OCI-LY7 (cell line): Measurements from ENCODE around the gene TNFAIP3. TPM values are rescaled to one million over a fixed set of nuclear protein-coding genes. Genes with fewer than 3 reads are reported as not detected.

Source experiments
- BruUV-seq: library from RNA; stranded (reverse); fragments of 400-500 nt; replicated peaks from 2 replicates; lab custom pipeline; 2021; lab: Mats Ljungman, UMichigan
- CTCF ChIA-PET: fragments of 300-600 bp; sonication (Branson Sonifier 250); formaldehyde crosslinking; loops from one replicate; lab custom pipeline; 2022; ENCODE audit warnings: antibody characterized with exemption; ENCODE audit not compliant: unreplicated experiment; lab: Charles Lee
- POLR2A ChIA-PET: fragments of 300-600 bp; sonication (Branson Sonifier 250); formaldehyde crosslinking; loops from one replicate; lab custom pipeline; 2022; ENCODE audit warnings: antibody characterized with exemption; lab: Charles Lee
- DNase-seq: peaks from one replicate; pipeline ENCODE4 v3.0.0-alpha.2; 2015; ENCODE audit warnings: low spot score
- H2AFZ ChIP-seq: fragments of 200-600 bp; sonication (generic), shearing (Covaris generic); 2 replicates; pipeline ENCODE4 v1.6.1; 2014; ENCODE audit warnings: mild to moderate bottlenecking, antibody characterized with exemption, low read length, moderate library complexity
- H3K27ac ChIP-seq: fragments of 200-600 bp; sonication (generic); 2 replicates; pipeline ENCODE4 v1.5.1; 2014; ENCODE audit warnings: mixed run types, low read depth, mild to moderate bottlenecking, moderate library complexity, low read length, inconsistent platforms; ENCODE audit not compliant: poor library complexity, severe bottlenecking
- H3K36me3 ChIP-seq: fragments of 200-600 bp; sonication (generic); 2 replicates; pipeline ENCODE4 v1.6.1; 2014; ENCODE audit warnings: mild to moderate bottlenecking, antibody characterized with exemption, low read length, moderate library complexity, mixed read lengths; ENCODE audit not compliant: insufficient read depth
- H3K4me1 ChIP-seq: fragments of 200-600 bp; sonication (generic); 2 replicates; pipeline ENCODE4 v1.5.1; 2014; ENCODE audit warnings: mild to moderate bottlenecking, low read length; ENCODE audit not compliant: insufficient read depth, poor library complexity, severe bottlenecking
- H3K4me2 ChIP-seq: fragments of 200-600 bp; sonication (generic); 2 replicates; pipeline ENCODE4 v1.6.1; 2014; ENCODE audit warnings: mild to moderate bottlenecking, low read length
- H3K4me3 ChIP-seq: fragments of 200-600 bp; sonication (generic); 2 replicates; pipeline ENCODE4 v1.5.1; 2014; ENCODE audit warnings: mild to moderate bottlenecking, low read depth, low read length; ENCODE audit not compliant: poor library complexity, severe bottlenecking
- H3K79me2 ChIP-seq: fragments of 200-600 bp; sonication (generic); 2 replicates; pipeline ENCODE4 v1.6.1; 2016; ENCODE audit warnings: low read depth, mild to moderate bottlenecking, low read length, moderate library complexity, mixed read lengths; ENCODE audit not compliant: insufficient read depth
- H3K9me2 ChIP-seq: fragments of 200-600 bp; sonication (generic); 2 replicates; pipeline ENCODE4 v1.6.1; 2016; ENCODE audit warnings: mild to moderate bottlenecking, low read length, mixed read lengths; ENCODE audit not compliant: insufficient read depth
- H3K9me3 ChIP-seq: fragments of 200-600 bp; sonication (generic); 2 replicates; pipeline ENCODE4 v1.6.1; 2014; ENCODE audit warnings: mild to moderate bottlenecking, mixed run types, low read length, mixed read lengths
- H4K20me1 ChIP-seq: fragments of 200-600 bp; sonication (generic); 2 replicates; pipeline ENCODE4 v1.6.1; 2014; ENCODE audit warnings: mild to moderate bottlenecking, antibody characterized with exemption, low read length, moderate library complexity, mixed read lengths; ENCODE audit not compliant: insufficient read depth
- CTCF ChIP-seq: fragments of 200-600 bp; sonication (generic); conservative IDR thresholded peaks from 2 replicates; pipeline ENCODE4 v1.5.1; 2014; ENCODE audit warnings: mild to moderate bottlenecking, antibody characterized with exemption, low read length, moderate library complexity, mixed read lengths
- EZH2phosphoT487 ChIP-seq: fragments of 200-600 bp; sonication (generic); IDR thresholded peaks from 2 replicates; pipeline ENCODE4 v1.6.1; 2018; ENCODE audit warnings: low read depth, borderline replicate concordance, mild to moderate bottlenecking, mixed run types, antibody characterized with exemption, low read length, moderate library complexity, mixed read lengths
- intact Hi-C: fragments of 100-400 bp; cut with micrococcal nuclease; formaldehyde crosslinking; loops from one replicate; pipeline ENCODE4 v1.10.0; 2022; ENCODE audit not compliant: unreplicated experiment
- total RNA-seq, 2 experiments: library from RNA; depleted of rRNA in 1 of 2; stranded (reverse); fragments of >200 nt in 1 of 2; shearing (Covaris generic) in 1 of 2; gene quantifications; 2 replicates each; pipeline ENCODE4 v1.2.3, GENCODE V29; 2014 to 2022

Gene TNFAIP3
- total RNA-seq, 2 experiments from 2014 or later: 8.8 to 28.3 TPM

- POLR2A ChIA-PET: interaction anchor here (0.5 kb wide), 1 partner anchor 40 kb away, joined by 5 read pairs; no protein-coding TSS in a partner anchor
These were observed 24.0 kb downstream of the TNFAIP3 start for GRCh38 chr6:137890983-137891537.

GRCh38 chr6:137892271-137892708, 25.2 kb downstream of the TNFAIP3 start:
- H4K20me1 ChIP-seq: no peaks in the 10 kb centered on the region
- intact Hi-C loops: no loop called here
- H3K27ac ChIP-seq: no peak overlapping the region
- no TSS peak for BruUV-seq
- no peaks in the 10 kb centered on the region for H3K4me1 ChIP-seq
- ChIA-PET POLR2A (no interaction called here), CTCF (no interaction called here)
- H3K36me3 ChIP-seq: no peaks in the 10 kb centered on the region
- H3K79me2 ChIP-seq: no peaks in the 10 kb centered on the region
- H3K9me2 ChIP-seq: no peaks in the 10 kb centered on the region
- no peak overlapping the region for H3K4me3 ChIP-seq
- no peak overlapping the region for H3K4me2 ChIP-seq
- H3K9me3 ChIP-seq: no peaks in the 10 kb centered on the region
- H2AFZ ChIP-seq: no peak overlapping the region
- no peak for DNase-seq
- TF ChIP-seq EZH2phosphoT487 (no peak), CTCF (no peak)

More at GRCh38 chr6:137890983-137891537, 24.0 kb downstream of the TNFAIP3 start:
- CTCF ChIA-PET: no interaction called here
- Histone ChIP-seq H3K4me1 (no peaks in the 10 kb centered on the region), H3K9me3 (no peaks in the 10 kb centered on the region), H3K4me2 (no peak overlapping the region), H3K79me2 (no peaks in the 10 kb centered on the region), H4K20me1 (no peaks in the 10 kb centered on the region), H3K4me3 (no peak overlapping the region), H3K9me2 (no peaks in the 10 kb centered on the region), H3K36me3 (no peaks in the 10 kb centered on the region), H2AFZ (no peak overlapping the region), H3K27ac (no peak overlapping the region)
- intact Hi-C loops: no loop called here
- BruUV-seq: no TSS peak
- no peak for DNase-seq
- TF ChIP-seq EZH2phosphoT487: no peak
- no peak for TF ChIP-seq CTCF

- Histone ChIP-seq H3K27ac (no peak overlapping the region), H3K36me3 (no peaks in the 10 kb centered on the region), H3K4me3 (no peak overlapping the region), H2AFZ (no peak overlapping the region), H3K9me3 (no peaks in the 10 kb centered on the region), H3K4me2 (no peak overlapping the region), H3K9me2 (no peaks in the 10 kb centered on the region), H4K20me1 (no peaks in the 10 kb centered on the region), H3K4me1 (no peaks in the 10 kb centered on the region), H3K79me2 (no peaks in the 10 kb centered on the region)
- no TSS peak for BruUV-seq
- ChIA-PET CTCF (no interaction called here), POLR2A (interaction anchor here (1.2 kb wide), 1 partner anchor 22 kb away, joined by 3 read pairs; no protein-coding TSS in a partner anchor)
- DNase-seq: no peak
- intact Hi-C loops: no loop called here
- no peak for TF ChIP-seq EZH2phosphoT487
- no peak for TF ChIP-seq CTCF
These were observed 26.1 kb downstream of the TNFAIP3 start for GRCh38 chr6:137893181-137893580.
